Neural cell (in vitro differentiated cells): ENCODE results near the gene CRHBP. TPM values are rescaled to one million over a fixed set of nuclear protein-coding genes. Genes with fewer than 3 reads are reported as not detected.

Experiments used
- H2AFZ ChIP-seq: fragments of 200-600, 300-800 bp; sonication (generic), shearing (Covaris generic); 2 replicates; pipeline ENCODE4 v1.6.0; 2014; ENCODE audit warnings: low read depth, mild to moderate bottlenecking, antibody characterized with exemption, low read length, moderate library complexity
- H3F3A ChIP-seq: fragments of 200-600 bp; shearing (Covaris generic); 2 replicates; pipeline ENCODE4 v1.6.1; 2016; ENCODE audit warnings: mild to moderate bottlenecking, moderate library complexity, mixed read lengths, antibody characterized with exemption, low read length; ENCODE audit not compliant: insufficient read depth, poor library complexity, severe bottlenecking
- H3K27ac ChIP-seq: fragments of 200-600, 300-800 bp; sonication (generic), shearing (Covaris generic); 2 replicates; pipeline ENCODE4 v1.5.1; 2014; ENCODE audit warnings: mild to moderate bottlenecking, low read length, moderate library complexity
- H3K27me3 ChIP-seq: fragments of 300-800, 200-600 bp; sonication (generic), shearing (Covaris generic); 2 replicates; pipeline ENCODE4 v1.6.0; 2014; ENCODE audit warnings: mild to moderate bottlenecking, low read depth, low read length, moderate library complexity; ENCODE audit not compliant: insufficient read depth
- H3K36me3 ChIP-seq: fragments of 300-800, 200-600 bp; sonication (generic), shearing (Covaris generic); 2 replicates; pipeline ENCODE4 v1.5.1; 2014; ENCODE audit warnings: mild to moderate bottlenecking, antibody characterized with exemption, low read length, moderate library complexity; ENCODE audit not compliant: insufficient read depth
- H3K4me2 ChIP-seq: fragments of 300-800, 200-600 bp; sonication (generic), shearing (Covaris generic); 2 replicates; pipeline ENCODE4 v1.6.0; 2014; ENCODE audit warnings: mild to moderate bottlenecking, low read length
- H3K4me3 ChIP-seq: fragments of 300-800, 200-600 bp; sonication (generic), shearing (Covaris generic); 2 replicates; pipeline ENCODE4 v1.5.1; 2014; ENCODE audit warnings: mild to moderate bottlenecking, low read length, moderate library complexity
- H3K79me2 ChIP-seq: fragments of 200-600 bp; shearing (Covaris generic); replicated peaks from 2 replicates; pipeline ENCODE4 v1.6.0; 2014; ENCODE audit warnings: mild to moderate bottlenecking, low read length, moderate library complexity; ENCODE audit not compliant: insufficient read depth
- H3K9ac ChIP-seq: fragments of 300-800, 200-600 bp; sonication (generic), shearing (Covaris generic); 2 replicates; pipeline ENCODE4 v1.6.1; 2016; ENCODE audit warnings: mild to moderate bottlenecking, low read length, mixed read lengths
- H3K9me2 ChIP-seq: fragments of 200-600 bp; shearing (Covaris generic); 2 replicates; pipeline ENCODE4 v1.6.1; 2016; ENCODE audit warnings: mild to moderate bottlenecking, low read length, mixed read lengths; ENCODE audit not compliant: insufficient read depth
- H3K9me3 ChIP-seq: fragments of 200-600, 300-800 bp; sonication (generic), shearing (Covaris generic); 2 replicates; pipeline ENCODE4 v1.6.1; 2016; ENCODE audit warnings: mild to moderate bottlenecking, mixed run types, low read length, moderate library complexity, mixed read lengths
- H4K20me1 ChIP-seq: fragments of 200-600 bp; shearing (Covaris generic); 2 replicates; pipeline ENCODE4 v1.6.1; 2016; ENCODE audit warnings: mild to moderate bottlenecking, mixed run types; ENCODE audit not compliant: insufficient read depth
- CTCF ChIP-seq: fragments of 450-650 bp; IDR thresholded peaks from 2 replicates; pipeline ENCODE4 v1.5.1; 2014; ENCODE audit warnings: antibody characterized with exemption, mild to moderate bottlenecking, moderate library complexity; ENCODE audit not compliant: poor library complexity, severe bottlenecking
- EP300 ChIP-seq: fragments of 450-650 bp; conservative IDR thresholded peaks from 2 replicates; pipeline ENCODE4 v1.6.1; 2014; ENCODE audit warnings: antibody characterized with exemption, mild to moderate bottlenecking, moderate library complexity; ENCODE audit not compliant: poor library complexity, severe bottlenecking
- EZH2 ChIP-seq: fragments of 200-600, 300-800 bp; shearing (Covaris generic), sonication (generic); IDR thresholded peaks from 2 replicates; pipeline ENCODE4 v1.6.1; 2014; ENCODE audit warnings: antibody characterized with exemption, low read length, borderline replicate concordance, mild to moderate bottlenecking; ENCODE audit not compliant: insufficient read depth, poor library complexity, severe bottlenecking
- MXI1 ChIP-seq: fragments of 450-650 bp; conservative IDR thresholded peaks from 2 replicates; pipeline ENCODE4 v1.6.1; 2014; ENCODE audit warnings: antibody characterized with exemption, mild to moderate bottlenecking; ENCODE audit not compliant: poor library complexity, severe bottlenecking
- POLR2AphosphoS5 ChIP-seq: IDR thresholded peaks from 2 replicates; pipeline ENCODE4 v1.6.1; 2012
- RAD21 ChIP-seq: fragments of 450-650 bp; conservative IDR thresholded peaks from 2 replicates; pipeline ENCODE4 v1.6.1; 2014; ENCODE audit warnings: antibody characterized with exemption, mild to moderate bottlenecking, moderate library complexity
- REST ChIP-seq: IDR thresholded peaks from 2 replicates; pipeline ENCODE4 v1.6.1; 2012; ENCODE audit warnings: borderline replicate concordance
- SMC3 ChIP-seq: fragments of 450-650 bp; conservative IDR thresholded peaks from 2 replicates; pipeline ENCODE4 v1.6.1; 2014; ENCODE audit warnings: antibody characterized with exemption, mild to moderate bottlenecking, moderate library complexity; ENCODE audit not compliant: poor library complexity
- TAF1 ChIP-seq: IDR thresholded peaks from 2 replicates; pipeline ENCODE4 v1.6.1; 2012; ENCODE audit warnings: low read depth
- polyA plus RNA-seq: library from polyadenylated mRNA; depleted of rRNA; stranded (reverse); fragments of >200 nt; gene quantifications from 2 replicates; pipeline ENCODE4 v1.2.3, GENCODE V29; 2014

Gene CRHBP
- polyA plus RNA-seq, 1 donor from 2014 or later = not detected

GRCh38 chr5:76942581-76942980 is 10.3 kb upstream of the CRHBP start:
- no peak overlapping the region for H3K4me2 ChIP-seq
- no peaks in the 10 kb centered on the region for H3K36me3 ChIP-seq
- TF ChIP-seq CTCF (no peak), RAD21 (no peak), EZH2 (no peak), POLR2AphosphoS5 (no peak), MXI1 (no peak)
- no peak overlapping the region for H3K27ac ChIP-seq
- no peak overlapping the region for H2AFZ ChIP-seq
- H3K27me3 ChIP-seq = no peaks in the 10 kb centered on the region
- no peaks in the 10 kb centered on the region for H3K79me2 ChIP-seq
- no peaks in the 10 kb centered on the region for H3F3A ChIP-seq
- H3K9me3 ChIP-seq = no peaks in the 10 kb centered on the region
- H4K20me1 ChIP-seq = no peaks in the 10 kb centered on the region
- no peak overlapping the region for H3K9ac ChIP-seq
- H3K9me2 ChIP-seq = no peaks in the 10 kb centered on the region
- H3K4me3 ChIP-seq = no peak overlapping the region

GRCh38 chr5:76943006-76943405 is 9.8 kb upstream of the CRHBP start:
- Histone ChIP-seq H3K4me3 (no peak overlapping the region), H2AFZ (no peak overlapping the region), H3K4me2 (no peak overlapping the region), H3K27me3 (no peaks in the 10 kb centered on the region), H3F3A (no peaks in the 10 kb centered on the region), H3K9me2 (no peaks in the 10 kb centered on the region), H3K79me2 (no peaks in the 10 kb centered on the region), H4K20me1 (no peaks in the 10 kb centered on the region), H3K9ac (no peak overlapping the region), H3K9me3 (no peaks in the 10 kb centered on the region), H3K36me3 (no peaks in the 10 kb centered on the region), H3K27ac (no peak overlapping the region)
- TF ChIP-seq POLR2AphosphoS5 = no peak
- TF ChIP-seq REST = no peak
- no peak for TF ChIP-seq TAF1
- no peak for TF ChIP-seq SMC3
- TF ChIP-seq CTCF = no peak
- no peak for TF ChIP-seq EP300
